AG10803 (cell line): ENCODE data around the gene GPR84.

Source experiments
- DNase-seq: peaks from one replicate; pipeline ENCODE4 v3.0.0; 2010; ENCODE audit warnings: low read depth
- H3K4me3 ChIP-seq: 2 replicates; pipeline ENCODE4 v1.5.1; 2011; ENCODE audit warnings: mild to moderate bottlenecking, low read length, control low read depth
- TF ChIP-seq, protein P1 (sequence below): conservative IDR thresholded peaks from 2 replicates; pipeline ENCODE4 v1.5.1; 2011; ENCODE audit warnings: mild to moderate bottlenecking, low read length, control low read depth, inconsistent platforms

Gene GPR84

DNA sequence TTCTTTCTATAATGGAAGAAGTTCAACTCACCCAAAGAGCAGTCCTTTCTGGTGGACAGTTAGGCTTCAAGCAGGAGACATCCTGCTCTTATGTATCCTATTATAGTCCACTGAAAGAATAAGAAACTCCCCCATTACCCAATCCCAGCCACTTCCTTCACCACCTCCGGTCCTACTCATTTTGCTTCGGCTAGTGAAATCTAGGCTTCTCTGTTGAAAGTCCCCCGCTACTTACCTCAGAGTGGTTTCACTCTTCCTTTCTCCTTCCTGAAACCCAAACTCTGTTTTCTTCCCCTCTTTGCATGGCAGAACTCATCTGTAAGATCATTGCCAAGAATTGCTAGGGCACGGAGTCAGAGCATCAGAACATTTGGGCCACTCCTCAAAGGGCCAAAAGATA lies at the start of gene GPR84:
Gene GPR84 (minus strand): TSS at position 74 of the 400 bp plus-strand sequence. CDS start 635 bp downstream, outside the sequence.
- H3K4me3 ChIP-seq: no peak within 1 kb of the TSS
- TF ChIP-seq, protein P1, sequence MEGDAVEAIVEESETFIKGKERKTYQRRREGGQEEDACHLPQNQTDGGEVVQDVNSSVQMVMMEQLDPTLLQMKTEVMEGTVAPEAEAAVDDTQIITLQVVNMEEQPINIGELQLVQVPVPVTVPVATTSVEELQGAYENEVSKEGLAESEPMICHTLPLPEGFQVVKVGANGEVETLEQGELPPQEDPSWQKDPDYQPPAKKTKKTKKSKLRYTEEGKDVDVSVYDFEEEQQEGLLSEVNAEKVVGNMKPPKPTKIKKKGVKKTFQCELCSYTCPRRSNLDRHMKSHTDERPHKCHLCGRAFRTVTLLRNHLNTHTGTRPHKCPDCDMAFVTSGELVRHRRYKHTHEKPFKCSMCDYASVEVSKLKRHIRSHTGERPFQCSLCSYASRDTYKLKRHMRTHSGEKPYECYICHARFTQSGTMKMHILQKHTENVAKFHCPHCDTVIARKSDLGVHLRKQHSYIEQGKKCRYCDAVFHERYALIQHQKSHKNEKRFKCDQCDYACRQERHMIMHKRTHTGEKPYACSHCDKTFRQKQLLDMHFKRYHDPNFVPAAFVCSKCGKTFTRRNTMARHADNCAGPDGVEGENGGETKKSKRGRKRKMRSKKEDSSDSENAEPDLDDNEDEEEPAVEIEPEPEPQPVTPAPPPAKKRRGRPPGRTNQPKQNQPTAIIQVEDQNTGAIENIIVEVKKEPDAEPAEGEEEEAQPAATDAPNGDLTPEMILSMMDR: no peak
- no peak for DNase-seq

DNA sequence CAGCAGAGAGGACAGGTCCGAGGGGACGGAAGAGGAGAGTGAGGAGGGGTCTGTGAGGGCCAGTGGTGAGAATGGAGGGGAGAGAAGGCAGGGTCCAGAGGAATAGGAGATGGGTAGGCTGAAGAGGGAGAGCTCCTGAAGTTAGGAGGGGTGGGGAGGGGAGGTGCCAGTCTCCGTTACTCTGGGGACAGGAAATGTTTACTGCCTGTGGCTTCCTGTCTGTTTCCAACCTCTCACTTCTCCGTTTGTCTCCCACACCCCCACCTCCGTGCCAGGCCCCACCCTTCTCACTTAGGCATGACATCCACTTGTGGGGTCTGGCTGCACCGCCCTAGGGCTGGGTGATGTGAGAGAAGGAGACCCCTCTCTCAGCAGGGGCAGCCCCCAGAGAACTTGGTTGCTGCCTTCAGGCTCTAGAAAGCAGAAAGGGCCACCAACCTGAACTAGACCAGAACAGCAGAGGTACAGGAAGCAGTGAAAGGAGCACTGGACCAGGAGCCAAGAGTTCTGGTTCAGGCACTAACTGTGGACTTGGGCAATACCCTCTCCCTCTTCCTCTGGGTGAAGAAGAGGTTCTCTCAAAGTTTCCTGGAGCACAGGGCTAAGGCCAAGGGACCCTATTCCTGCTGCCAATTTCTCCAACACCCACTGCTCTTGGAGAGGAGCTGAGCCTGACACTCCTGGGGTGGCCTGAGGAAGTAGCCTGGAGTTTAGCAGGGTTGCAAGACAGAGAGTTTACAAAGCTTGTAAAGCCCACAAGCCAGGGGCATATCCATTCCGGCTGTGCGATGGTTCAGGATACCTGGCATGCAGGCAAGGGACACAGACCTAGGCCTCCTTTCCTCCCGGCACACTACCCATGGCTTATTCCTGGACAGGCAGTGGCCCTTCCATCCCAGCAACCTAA lies 49.3 kb upstream of the GPR84 start:
- TF ChIP-seq, protein P1: no peak
- DNase-seq: peak; percentile 66

DNA sequence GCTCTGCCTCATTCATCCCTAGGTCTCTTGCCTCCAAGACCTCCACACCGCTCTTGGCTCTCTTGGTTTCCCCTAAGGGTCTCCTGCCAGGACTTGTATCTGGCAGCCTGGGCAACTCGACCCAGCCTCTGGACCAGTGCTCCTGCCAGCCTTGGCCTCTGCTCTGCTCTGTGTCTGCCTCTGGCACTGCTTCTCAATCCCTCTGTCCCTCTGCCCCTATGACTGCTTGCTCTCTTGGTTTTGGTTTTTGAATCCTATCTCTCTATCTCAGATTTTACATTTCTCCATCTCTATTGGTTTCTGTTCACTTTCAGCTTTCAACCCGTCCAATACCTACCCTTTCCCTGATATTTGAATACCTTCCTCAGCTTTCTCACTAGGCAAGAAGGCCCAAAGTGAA lies 48.5 kb upstream of the GPR84 start:
- TF ChIP-seq, protein P1: no peak
- peak overlapping the region; percentile 13 for H3K4me3 ChIP-seq
- DNase-seq: no peak

More for the DNA sequence above, 49.3 kb upstream of the GPR84 start:
- H3K4me3 ChIP-seq: peak overlapping the region; percentile 18

DNA sequence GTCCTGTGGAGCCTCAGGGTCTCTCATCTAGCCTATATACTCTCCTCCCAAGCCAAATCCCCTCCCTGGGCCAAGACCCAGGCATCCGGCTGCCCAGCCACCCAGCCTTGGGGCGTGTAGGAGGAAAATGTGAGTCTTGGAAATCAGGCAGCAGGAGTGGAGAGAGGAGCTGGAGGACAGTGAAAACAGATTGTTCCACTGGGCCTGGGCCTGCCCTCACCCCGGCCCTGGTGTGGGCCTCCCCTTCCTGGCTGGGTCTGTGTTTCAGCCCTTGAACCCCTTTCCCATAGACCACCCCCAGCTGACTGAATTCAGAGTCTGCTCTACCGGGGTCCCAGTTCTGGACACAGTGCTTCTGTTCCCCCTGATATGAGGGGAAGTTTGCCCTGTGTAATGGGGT lies 48.1 kb upstream of the GPR84 start:
- H3K4me3 ChIP-seq: peak overlapping the region; percentile 13
- TF ChIP-seq, protein P1: no peak
- no peak for DNase-seq

DNA sequence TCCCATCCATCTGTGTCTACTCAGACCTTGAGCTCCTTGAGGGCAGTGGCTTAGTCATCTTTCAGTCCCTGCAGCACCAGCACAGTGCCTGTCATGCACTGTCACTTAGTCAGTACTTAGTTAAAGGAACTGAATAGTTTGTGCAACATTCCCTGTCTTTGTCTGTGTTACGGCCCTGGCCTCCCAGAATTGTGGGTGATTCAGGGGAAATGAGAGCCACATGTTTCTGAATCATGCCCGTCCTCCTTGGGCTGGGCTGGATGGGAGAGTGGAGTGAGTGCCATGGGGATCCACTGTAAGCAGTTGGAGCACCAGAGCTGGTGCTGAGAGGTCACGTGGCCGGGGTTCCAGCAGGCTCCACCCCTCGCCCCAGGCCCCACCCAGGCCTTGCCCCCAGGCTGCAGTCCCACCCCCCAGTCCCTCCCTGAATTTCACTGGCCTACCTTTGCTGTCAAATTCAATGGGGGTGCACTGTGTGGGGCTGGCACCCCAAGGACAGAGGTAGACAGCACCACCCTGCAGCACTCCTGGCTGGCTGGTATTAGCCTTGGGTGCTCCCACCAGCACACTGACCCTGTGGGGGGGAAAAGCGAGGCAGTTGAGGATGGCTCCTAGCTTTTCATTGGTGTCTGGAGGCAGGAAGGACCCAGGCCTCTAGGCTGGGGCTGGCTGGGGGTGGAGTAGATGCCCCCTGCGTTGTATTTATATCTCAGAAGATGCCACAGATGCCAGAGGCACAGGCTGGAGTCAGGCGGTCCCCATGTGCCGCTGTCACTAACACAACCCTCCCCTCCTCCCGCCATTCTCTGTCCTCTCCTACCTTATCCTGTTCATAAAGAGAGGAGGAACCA lies 47.3 kb upstream of the GPR84 start:
- TF ChIP-seq, protein P1: no peak
- H3K4me3 ChIP-seq: no peak overlapping the region
- peak; percentile 98 for DNase-seq

DNA sequence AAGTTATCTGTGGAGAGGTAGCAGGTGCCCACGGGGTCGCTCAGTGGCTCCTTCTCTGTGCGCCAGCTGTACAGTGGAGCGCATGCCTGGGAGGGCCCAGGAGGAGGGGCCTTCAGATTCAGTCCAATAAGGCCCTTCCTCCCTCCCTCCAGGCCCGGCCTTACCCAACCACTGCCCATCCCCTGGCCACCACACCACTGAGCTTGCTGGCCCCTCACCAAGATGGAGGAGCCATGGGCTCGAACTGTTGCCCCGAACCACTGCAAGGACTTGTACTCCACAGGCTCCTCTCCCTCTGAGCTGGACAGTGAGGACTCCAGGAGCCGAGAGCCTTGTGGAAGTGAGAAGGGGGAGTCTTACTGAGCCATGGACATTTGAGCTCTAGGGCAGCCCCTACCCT lies 45.0 kb upstream of the GPR84 start:
- no peak for DNase-seq
- no peak overlapping the region for H3K4me3 ChIP-seq
- TF ChIP-seq, protein P1: no peak
